GM12872 (cell line): ENCODE measurements around the gene KSR2.
A peak's percentile ranks its signal among the peaks of the same experiment; 100 is the strongest.

Source experiments
- TF ChIP-seq, protein P1 (sequence below): IDR thresholded peaks from 3 replicates; pipeline ENCODE4 v1.5.1; 2011; ENCODE audit warnings: low read depth, mild to moderate bottlenecking, low read length, moderate library complexity; ENCODE audit not compliant: insufficient read depth

KSR2 gene

GRCh38 chr12:117473856-117474255 lies 494.9 kb downstream of the KSR2 start:
- TF ChIP-seq, protein P1, sequence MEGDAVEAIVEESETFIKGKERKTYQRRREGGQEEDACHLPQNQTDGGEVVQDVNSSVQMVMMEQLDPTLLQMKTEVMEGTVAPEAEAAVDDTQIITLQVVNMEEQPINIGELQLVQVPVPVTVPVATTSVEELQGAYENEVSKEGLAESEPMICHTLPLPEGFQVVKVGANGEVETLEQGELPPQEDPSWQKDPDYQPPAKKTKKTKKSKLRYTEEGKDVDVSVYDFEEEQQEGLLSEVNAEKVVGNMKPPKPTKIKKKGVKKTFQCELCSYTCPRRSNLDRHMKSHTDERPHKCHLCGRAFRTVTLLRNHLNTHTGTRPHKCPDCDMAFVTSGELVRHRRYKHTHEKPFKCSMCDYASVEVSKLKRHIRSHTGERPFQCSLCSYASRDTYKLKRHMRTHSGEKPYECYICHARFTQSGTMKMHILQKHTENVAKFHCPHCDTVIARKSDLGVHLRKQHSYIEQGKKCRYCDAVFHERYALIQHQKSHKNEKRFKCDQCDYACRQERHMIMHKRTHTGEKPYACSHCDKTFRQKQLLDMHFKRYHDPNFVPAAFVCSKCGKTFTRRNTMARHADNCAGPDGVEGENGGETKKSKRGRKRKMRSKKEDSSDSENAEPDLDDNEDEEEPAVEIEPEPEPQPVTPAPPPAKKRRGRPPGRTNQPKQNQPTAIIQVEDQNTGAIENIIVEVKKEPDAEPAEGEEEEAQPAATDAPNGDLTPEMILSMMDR: no peak

- TF ChIP-seq, protein P1: peak; percentile 36; the same call in 2 of the 3 replicates
Observed at GRCh38 chr12:117472983-117473382, 495.8 kb downstream of the KSR2 start.

DNA sequence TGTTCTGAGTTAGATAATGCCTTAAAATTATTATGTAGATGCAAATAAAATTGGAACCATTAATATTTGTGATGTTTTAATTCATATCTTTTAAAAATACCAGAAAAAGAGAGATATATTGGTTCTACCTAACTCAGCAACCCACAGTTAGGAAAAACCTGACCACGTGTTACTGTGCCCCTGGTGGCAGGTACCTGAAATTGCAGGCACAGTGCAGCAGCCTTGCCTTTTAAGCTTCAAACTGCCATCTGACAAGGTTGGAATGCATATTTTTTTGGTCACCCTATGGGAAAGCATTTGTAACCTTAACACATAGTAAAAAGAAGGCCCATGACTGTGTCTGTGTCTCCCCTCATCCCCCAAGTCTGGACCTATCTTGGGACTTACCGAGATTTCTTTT lies 498.0 kb downstream of the KSR2 start:
- TF ChIP-seq, protein P1: peak; percentile 64

DNA sequence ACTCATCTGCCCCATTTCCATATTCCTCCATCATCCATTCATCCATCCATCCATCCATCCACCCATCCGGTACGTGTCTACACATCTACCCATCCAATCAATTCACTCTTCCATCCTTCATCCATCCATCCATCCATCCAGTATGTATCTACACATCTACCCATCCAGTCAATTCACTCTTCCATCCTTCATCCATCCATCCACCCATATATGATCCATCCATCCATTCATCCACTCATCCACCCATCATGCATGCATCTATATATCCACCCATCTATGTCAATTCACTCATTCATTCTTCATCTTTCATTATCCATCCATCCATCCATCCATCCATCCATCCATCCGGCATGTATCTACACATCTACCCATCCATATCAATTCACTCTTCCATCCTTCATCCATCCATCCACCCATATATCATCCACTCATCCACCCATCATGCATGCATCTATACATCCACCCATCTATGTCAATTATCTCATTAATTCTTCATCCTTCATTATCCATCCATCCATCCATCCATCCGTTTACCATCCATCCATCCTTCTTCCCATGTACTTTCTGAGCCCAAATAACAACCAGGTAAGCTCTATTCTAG lies 498.8 kb downstream of the KSR2 start:
- TF ChIP-seq, protein P1: no peak

- TF ChIP-seq, protein P1: no peak
Observed at GRCh38 chr12:117468016-117468415, 500.8 kb downstream of the KSR2 start.

- TF ChIP-seq, protein P1: no peak
Observed at GRCh38 chr12:117467588-117467987, 501.2 kb downstream of the KSR2 start.

DNA sequence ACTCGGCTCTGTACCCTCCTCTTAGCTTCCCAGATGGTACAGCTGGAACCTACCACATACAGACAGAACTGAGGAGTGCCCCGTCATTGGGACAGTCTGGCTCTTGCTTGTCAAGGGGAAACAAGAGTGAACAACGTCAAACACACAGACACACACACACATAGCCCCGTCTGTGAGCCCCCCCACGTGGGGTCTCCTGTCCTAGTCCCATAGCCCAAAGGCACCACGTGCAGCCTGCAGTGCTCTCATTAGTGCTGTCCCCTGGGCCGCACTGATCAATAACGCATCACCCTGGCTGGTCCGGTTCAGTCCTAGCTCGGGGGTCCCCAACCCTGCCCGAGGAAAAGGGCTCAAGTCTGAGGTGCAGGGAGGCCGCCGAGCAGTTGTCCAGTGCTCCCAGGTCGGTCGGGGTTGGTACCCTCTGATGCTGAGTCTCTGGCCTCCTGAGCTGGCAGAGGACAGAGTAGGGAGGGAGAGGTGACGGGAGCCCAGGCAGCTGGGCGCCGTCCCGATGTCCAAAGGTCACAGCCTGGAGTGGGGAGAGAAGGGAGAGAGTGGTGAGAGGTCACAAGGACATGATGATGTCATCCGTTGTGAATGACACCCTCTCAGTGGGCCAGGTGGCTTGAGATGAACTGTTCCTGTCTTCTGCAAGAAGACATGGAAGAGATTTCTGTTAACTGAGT lies 502.0 kb downstream of the KSR2 start:
- TF ChIP-seq, protein P1: no peak
